ENCODE results near the gene NOXO1. TPM values are rescaled to one million over a fixed set of nuclear protein-coding genes. Genes with fewer than 3 reads are reported as not detected.
"Not testable (repeated sequence)": the region's sequence is repeated elsewhere in the genome, so short reads cannot be mapped to it uniquely, and the experiment has no call there.

Gene NOXO1
- total RNA-seq, 1 donor from 2014 or later, result 0.39 TPM

GRCh38 chr16:1941162-1942046 lies 39.9 kb downstream of the NOXO1 start:
- no peak for DNase-seq

- DNase-seq, result no peak
Measured at GRCh38 chr16:1940273-1941161, 40.8 kb downstream of the NOXO1 start.

GRCh38 chr16:1939833-1940232 lies 41.4 kb downstream of the NOXO1 start:
- not testable (repeated sequence) for DNase-seq

- DNase-seq, result no peak
Measured at GRCh38 chr16:1938910-1939309, 42.4 kb downstream of the NOXO1 start.

- no peak for DNase-seq
Measured at GRCh38 chr16:1938316-1938715, 43.0 kb downstream of the NOXO1 start.

- no peak for DNase-seq
Measured at GRCh38 chr16:1936945-1937479, 44.3 kb downstream of the NOXO1 start.

GRCh38 chr16:1933097-1933661 lies 48.1 kb downstream of the NOXO1 start:
- no peak for DNase-seq

GRCh38 chr16:1932050-1933028 lies 48.9 kb downstream of the NOXO1 start:
- no peak for DNase-seq

GRCh38 chr16:1930338-1930720 lies 50.9 kb downstream of the NOXO1 start:
- no peak for DNase-seq

- peak; percentile 88 for DNase-seq
Measured at GRCh38 chr16:1929578-1930337, 51.5 kb downstream of the NOXO1 start.

GRCh38 chr16:1929105-1929504 lies 52.2 kb downstream of the NOXO1 start:
- DNase-seq, result no peak

Small RNA genes within 50 kb of the gene (small RNA-seq; reads per million reads assigned to genes)
- gene AC005363.2 (ENCODE audit: low replicate concordance), result not detected
- not detected for gene RN7SL219P (ENCODE audit: low replicate concordance)
- not detected for gene SNORA10 (ENCODE audit: low replicate concordance)
- not detected for gene SNORA64 (ENCODE audit: low replicate concordance)

Other genes starting within 250 kb of the NOXO1 start
- 18.1 TPM for gene NME3, start 209.9 kb downstream of the NOXO1 start, total RNA-seq
- gene EME2, start 208.7 kb downstream of the NOXO1 start, total RNA-seq, result 5.5 TPM
- gene MRPS34, start 208.3 kb downstream of the NOXO1 start, total RNA-seq, result 23.5 TPM
- gene SPSB3, start 198.9 kb downstream of the NOXO1 start, total RNA-seq, result 32.7 TPM
- gene NUBP2, start 198.5 kb downstream of the NOXO1 start, total RNA-seq, result 26.0 TPM
- not detected for gene IGFALS, start 187.8 kb downstream of the NOXO1 start, total RNA-seq
- 31.1 TPM for gene HAGH, start 154.6 kb downstream of the NOXO1 start, total RNA-seq
- gene FAHD1, start 154.3 kb downstream of the NOXO1 start, total RNA-seq, result 26.0 TPM
- gene MEIOB, start 109.3 kb downstream of the NOXO1 start, total RNA-seq, result 0.39 TPM
- gene HS3ST6, start 63.1 kb downstream of the NOXO1 start, total RNA-seq, result 4.3 TPM
- 9.2 TPM for gene MSRB1, start 38.3 kb downstream of the NOXO1 start, total RNA-seq
- 14.2 TPM for gene RPL3L, start 26.8 kb downstream of the NOXO1 start, total RNA-seq
- gene NDUFB10, start 21.9 kb downstream of the NOXO1 start, total RNA-seq, result 72.4 TPM
- 1,364 TPM for gene RPS2, start 16.6 kb downstream of the NOXO1 start, total RNA-seq
- not detected for gene RNF151, start 14.6 kb downstream of the NOXO1 start, total RNA-seq
- 17.5 TPM for gene TBL3, start 9.4 kb downstream of the NOXO1 start, total RNA-seq
- 5.8 TPM for gene GFER, start 2.7 kb upstream of the NOXO1 start, total RNA-seq
- gene SYNGR3, start 8.5 kb upstream of the NOXO1 start, total RNA-seq, result 0.69 TPM
- gene ZNF598, start 28.4 kb upstream of the NOXO1 start, total RNA-seq, result 12.8 TPM
- 2.2 TPM for gene NPW, start 38.3 kb upstream of the NOXO1 start, total RNA-seq
- gene NHERF2, start 45.4 kb upstream of the NOXO1 start, total RNA-seq, result 20.1 TPM
- 14.8 TPM for gene NTHL1, start 66.4 kb upstream of the NOXO1 start, total RNA-seq
- gene TSC2, start 66.5 kb upstream of the NOXO1 start, total RNA-seq, result 58.9 TPM
- 76.2 TPM for gene PKD1, start 154.4 kb upstream of the NOXO1 start, total RNA-seq
- gene RAB26, start 167.2 kb upstream of the NOXO1 start, total RNA-seq, result 1.6 TPM
- 17.3 TPM for gene TRAF7, start 174.3 kb upstream of the NOXO1 start, total RNA-seq
- 0.79 TPM for gene CASKIN1, start 215.1 kb upstream of the NOXO1 start, total RNA-seq
- 9.4 TPM for gene MLST8, start 224.0 kb upstream of the NOXO1 start, total RNA-seq
- gene BRICD5, start 229.4 kb upstream of the NOXO1 start, total RNA-seq, result 2.7 TPM
- 4.1 TPM for gene PGP, start 233.4 kb upstream of the NOXO1 start, total RNA-seq
- gene E4F1, start 242.1 kb upstream of the NOXO1 start, total RNA-seq, result 23.2 TPM

Measured in skin of body (tissue), 3 donors.